NB4 (cell line): ENCODE data around the gene FNBP1L.

Source experiments
- CTCF ChIP-seq: IDR thresholded peaks from one replicate; pipeline ENCODE4 v1.5.1; 2012; ENCODE audit warnings: low read depth, low read length
- MAX ChIP-seq: IDR thresholded peaks from 2 replicates; pipeline ENCODE4 v1.6.1; 2011; ENCODE audit warnings: low read depth, low read length
- POLR2A ChIP-seq: IDR thresholded peaks from 2 replicates; pipeline ENCODE4 v1.6.1; 2011; ENCODE audit warnings: mild to moderate bottlenecking; ENCODE audit not compliant: insufficient read length; ENCODE audit errors: extremely low read depth

DNA sequence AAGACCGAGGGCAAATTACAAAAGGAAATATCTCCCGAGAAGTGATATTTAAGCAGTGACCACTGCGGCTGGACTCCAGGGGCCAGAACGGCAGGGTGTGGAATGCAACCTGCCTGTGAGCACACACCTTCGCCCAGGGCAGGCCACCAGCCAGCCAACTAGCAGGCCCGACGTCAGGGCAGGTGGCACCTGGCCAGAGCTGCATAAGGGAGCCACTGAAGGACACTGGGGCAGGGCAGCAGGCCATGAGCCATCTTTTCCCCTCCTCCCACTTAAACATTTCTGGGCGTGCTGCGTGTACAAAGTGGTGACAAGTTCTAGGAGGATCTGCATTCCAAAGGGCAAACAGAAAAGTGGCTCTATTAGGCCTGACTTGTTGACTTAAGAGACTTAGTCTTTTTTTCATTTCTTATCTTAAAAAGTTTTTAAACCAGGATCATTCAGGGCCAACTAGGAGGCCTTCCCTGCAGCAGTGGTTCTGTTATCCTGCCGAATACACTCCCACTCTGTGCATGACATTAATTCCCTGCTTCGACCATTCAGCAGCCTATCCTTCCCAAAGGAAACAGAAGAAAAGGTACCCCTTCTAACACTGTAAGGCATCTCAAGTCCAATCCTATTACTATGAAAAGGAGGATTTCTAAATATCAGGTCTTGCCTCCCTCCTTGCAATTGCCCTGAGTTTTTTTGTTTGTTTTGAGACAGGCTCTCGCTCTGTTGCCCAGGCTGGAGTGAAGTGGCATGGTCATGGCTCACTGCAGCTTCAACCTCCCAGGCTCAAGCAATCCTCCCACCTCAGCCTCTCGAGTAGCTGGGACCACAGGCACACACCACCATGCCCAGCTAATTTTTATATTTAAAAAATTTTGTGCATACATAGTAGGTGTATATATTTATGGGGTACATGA lies 137.4 kb downstream of the FNBP1L start:
- TF ChIP-seq CTCF = no peak
- no peak for TF ChIP-seq POLR2A
- no peak for TF ChIP-seq MAX
